GM12891 (cell line): ENCODE results near the gene TARBP1.

Experiments used
- PAX5 ChIP-seq: IDR thresholded peaks from 2 replicates; pipeline ENCODE4 v1.6.1; 2011; ENCODE audit warnings: low read length, moderate library complexity, mild to moderate bottlenecking; ENCODE audit not compliant: insufficient read depth, severe bottlenecking
- POLR2A ChIP-seq: IDR thresholded peaks from 2 replicates; pipeline ENCODE4 v1.6.1; 2011; ENCODE audit warnings: low read depth, low read length, control low read depth
- POLR2AphosphoS5 ChIP-seq: IDR thresholded peaks from 2 replicates; pipeline ENCODE4 v1.6.1; 2011; ENCODE audit warnings: low read depth, low read length, control low read depth
- SPI1 ChIP-seq: IDR thresholded peaks from 2 replicates; pipeline ENCODE4 v1.6.1; 2011; ENCODE audit warnings: low read depth, low read length, control low read depth

DNA sequence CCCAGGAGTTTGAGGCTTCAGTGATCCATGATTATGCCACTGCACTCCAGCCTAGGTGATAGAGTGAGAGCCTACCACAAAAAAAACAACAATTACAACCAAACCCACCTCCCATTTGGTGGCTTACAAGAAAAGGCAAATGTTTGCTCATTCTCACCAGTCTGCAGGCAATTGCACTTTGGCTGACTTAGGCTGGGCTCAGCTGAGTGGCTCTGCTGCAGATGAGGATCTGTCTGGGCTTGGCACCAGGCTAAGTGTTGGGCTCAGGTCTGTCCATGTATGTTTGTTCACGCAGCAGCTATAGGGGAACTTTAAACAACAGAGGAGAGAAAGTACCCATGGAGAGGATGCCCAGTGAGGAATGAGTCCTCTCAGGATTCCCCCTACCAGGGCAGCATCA lies 133.7 kb downstream of the TARBP1 start:
- TF ChIP-seq POLR2AphosphoS5 (no peak), POLR2A (no peak), SPI1 (no peak), PAX5 (no peak)
